ENCODE data around the gene CRMP1. TPM values are rescaled to one million over a fixed set of nuclear protein-coding genes. Genes with fewer than 3 reads are reported as not detected.

The CRMP1 gene
- total RNA-seq, 1 donor: not detected

DNA sequence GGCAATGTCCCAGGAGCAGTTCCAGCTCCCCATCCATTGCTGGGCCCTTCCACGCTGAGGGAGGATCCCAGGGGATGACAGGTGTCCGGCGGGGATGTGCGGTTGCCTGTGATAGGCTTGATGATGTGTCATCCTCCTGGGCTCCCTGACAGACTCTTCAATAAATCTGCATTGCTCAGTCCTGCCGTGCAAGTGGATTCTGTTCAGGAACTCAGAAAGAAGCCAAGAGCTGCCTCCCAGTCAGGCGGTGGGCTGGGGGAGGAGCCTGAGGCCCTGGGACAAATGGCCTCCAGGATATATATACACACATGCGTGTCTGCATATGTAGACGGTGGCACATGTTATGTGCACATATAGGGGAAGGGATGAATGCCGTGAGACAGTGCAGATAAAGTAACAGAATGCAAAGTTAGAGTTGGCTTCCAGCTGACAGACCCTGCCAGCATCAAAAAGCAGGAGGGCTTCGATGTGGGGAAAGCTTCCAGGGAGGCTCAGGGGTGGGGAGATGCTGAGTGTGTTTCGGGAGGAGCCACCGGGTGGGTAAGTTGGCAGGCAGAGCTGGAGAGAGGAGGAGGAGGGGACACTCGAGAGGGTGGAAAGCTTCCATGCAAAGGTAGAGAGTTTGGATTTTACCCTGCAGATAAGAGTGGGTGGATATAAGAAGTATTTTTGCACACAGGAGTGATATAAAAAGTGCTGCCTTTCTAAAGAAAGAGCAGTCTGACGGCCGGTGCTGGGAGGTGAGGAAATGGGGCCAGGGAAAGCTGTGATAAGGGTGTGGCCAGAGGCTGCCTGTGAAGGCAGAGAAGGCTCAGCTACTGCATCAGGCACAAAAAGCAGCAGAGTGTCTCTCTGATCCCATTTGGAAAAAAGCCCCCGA is 28.5 kb upstream of the CRMP1 start:
- DNase-seq (ENCODE audit: low read depth): no peak
- TF ChIP-seq CTCF (IDR thresholded peaks at IDR 0.05; ENCODE audit: insufficient read depth, low read length): no peak
- no peak overlapping the region for H3K4me3 ChIP-seq (ENCODE audit: low read depth, low read length)

- no peak for TF ChIP-seq CTCF (IDR thresholded peaks at IDR 0.05; ENCODE audit: insufficient read depth, low read length)
- no peak overlapping the region for H3K4me3 ChIP-seq (ENCODE audit: low read depth, low read length)
- no peak for DNase-seq (ENCODE audit: low read depth)
Measured at GRCh38 chr4:5919571-5919970, 26.7 kb upstream of the CRMP1 start.

DNA sequence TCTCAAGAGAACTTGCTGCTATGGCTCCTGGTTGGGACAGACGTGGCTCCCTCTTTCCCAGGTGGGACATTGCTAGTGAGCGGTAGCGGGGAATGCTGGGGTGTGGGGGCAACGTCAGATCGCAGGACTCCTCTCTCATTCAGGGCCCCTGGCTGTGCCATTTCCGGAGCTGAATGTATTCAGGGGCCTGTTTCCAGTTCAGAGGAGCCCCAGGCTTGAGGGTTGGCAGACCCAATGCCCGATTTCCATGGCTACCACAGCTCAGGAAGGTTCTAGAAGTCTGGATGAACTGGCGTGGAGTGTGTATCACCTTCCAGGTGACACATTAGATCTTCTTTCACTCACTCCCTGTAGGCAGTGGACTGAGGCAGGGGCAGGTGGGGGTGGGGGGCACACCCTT is 26.2 kb upstream of the CRMP1 start:
- TF ChIP-seq CTCF (IDR thresholded peaks at IDR 0.05; ENCODE audit: insufficient read depth, low read length): no peak
- no peak overlapping the region for H3K4me3 ChIP-seq (ENCODE audit: low read depth, low read length)
- DNase-seq (ENCODE audit: low read depth): no peak

GRCh38 chr4:5918331-5918985 is 25.6 kb upstream of the CRMP1 start:
- TF ChIP-seq CTCF (IDR thresholded peaks at IDR 0.05; ENCODE audit: insufficient read depth, low read length): no peak
- DNase-seq (ENCODE audit: low read depth): no peak

GRCh38 chr4:5917672-5918071 is 24.8 kb upstream of the CRMP1 start:
- H3K4me3 ChIP-seq (ENCODE audit: low read depth, low read length): no peak overlapping the region
- no peak for DNase-seq (ENCODE audit: low read depth)
- no peak for TF ChIP-seq CTCF (IDR thresholded peaks at IDR 0.05; ENCODE audit: insufficient read depth, low read length)

More at GRCh38 chr4:5918331-5918985, 25.6 kb upstream of the CRMP1 start:
- no peak overlapping the region for H3K4me3 ChIP-seq (ENCODE audit: low read depth, low read length)

DNA sequence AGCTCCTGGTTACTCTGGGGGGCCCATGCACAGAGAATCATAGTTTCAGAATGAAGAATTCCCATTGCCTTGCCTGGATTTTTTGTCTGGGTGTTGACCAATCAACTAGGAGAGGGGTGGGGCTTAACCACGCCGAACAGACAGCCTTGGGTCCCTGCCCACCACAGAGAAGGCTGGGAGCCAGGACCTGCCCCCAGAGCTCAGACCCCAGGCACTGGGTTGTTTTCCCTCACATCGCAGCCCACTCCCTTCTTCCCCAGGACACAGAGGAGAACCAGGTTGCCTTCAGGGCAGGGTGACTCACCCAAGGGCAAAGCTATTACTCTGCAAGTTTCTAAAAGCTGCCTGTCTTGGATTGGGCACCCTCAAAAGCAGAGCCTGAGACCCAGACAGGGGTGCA is 23.3 kb upstream of the CRMP1 start:
- TF ChIP-seq CTCF (IDR thresholded peaks at IDR 0.05; ENCODE audit: insufficient read depth, low read length): no peak
- no peak for DNase-seq (ENCODE audit: low read depth)
- no peak overlapping the region for H3K4me3 ChIP-seq (ENCODE audit: low read depth, low read length)
